ENCODE data around the gene ASPG. TPM values are rescaled to one million over a fixed set of nuclear protein-coding genes. Genes with fewer than 3 reads are reported as not detected.

The ASPG gene
- total RNA-seq, 4 donors from 2014 or later: 26.0 to 38.5 (median 28.2) TPM

GRCh38 chr14:104094709-104095425 lies 9.4 kb downstream of the ASPG start:
- WGBS: 28% methylated on average over 5 of the region's 35 CpGs
- no peaks in the 10 kb centered on the region for H3K36me3 ChIP-seq
- H3K27ac ChIP-seq: no peak overlapping the region
- H3K4me3 ChIP-seq: no peak overlapping the region
- peaks cover 27% of the 10 kb centered on the region for H3K27me3 ChIP-seq
- peak in 1 of 2 donors; percentile 68 for DNase-seq (ENCODE audit: low spot score in 2 of 2)
- H3K9me3 ChIP-seq: no peaks in the 10 kb centered on the region
- H3K4me1 ChIP-seq: peaks cover 22% of the 10 kb centered on the region
- TF ChIP-seq CTCF (IDR thresholded peaks at IDR 0.05) (peak; percentile 61 to 94), POLR2A (IDR thresholded peaks at IDR 0.05) (no peak), POLR2AphosphoS5 (IDR thresholded peaks at IDR 0.05) (no peak)

GRCh38 chr14:104095426-104096310 lies 10.2 kb downstream of the ASPG start:
- Histone ChIP-seq H3K4me1 (peaks cover 30% of the 10 kb centered on the region), H3K4me3 (no peak overlapping the region), H3K27me3 (peaks cover 27% of the 10 kb centered on the region), H3K9me3 (no peaks in the 10 kb centered on the region), H3K36me3 (no peaks in the 10 kb centered on the region), H3K27ac (no peak overlapping the region)
- 82% methylated on average over 21 of the region's 31 CpGs for WGBS
- DNase-seq (ENCODE audit: low spot score in 2 of 2): no peak
- TF ChIP-seq EP300 (IDR thresholded peaks at IDR 0.05) (no peak), CTCF (IDR thresholded peaks at IDR 0.05) (no peak)

- DNase-seq (ENCODE audit: low spot score in 2 of 2): no peak
- TF ChIP-seq POLR2AphosphoS5 (IDR thresholded peaks at IDR 0.05) (no peak), CTCF (IDR thresholded peaks at IDR 0.05) (no peak), POLR2A (IDR thresholded peaks at IDR 0.05) (no peak), EP300 (IDR thresholded peaks at IDR 0.05) (no peak)
- Histone ChIP-seq H3K9me3 (no peaks in the 10 kb centered on the region), H3K4me1 (peaks cover 37% of the 10 kb centered on the region), H3K36me3 (no peaks in the 10 kb centered on the region), H3K4me3 (no peak overlapping the region), H3K27ac (no peak overlapping the region), H3K27me3 (peaks cover 27% of the 10 kb centered on the region)
- 86% methylated on average over 10 of the region's 14 CpGs for WGBS
Measured at GRCh38 chr14:104096318-104096717, 10.8 kb downstream of the ASPG start.

GRCh38 chr14:104096751-104097700 lies 11.5 kb downstream of the ASPG start:
- TF ChIP-seq POLR2A (IDR thresholded peaks at IDR 0.05) (no peak), EP300 (IDR thresholded peaks at IDR 0.05) (no peak), CTCF (IDR thresholded peaks at IDR 0.05) (peak in 1 of 2 donors; percentile 30), POLR2AphosphoS5 (IDR thresholded peaks at IDR 0.05) (no peak)
- peak in 1 of 2 donors; percentile 56 for DNase-seq (ENCODE audit: low spot score in 2 of 2)
- Histone ChIP-seq H3K4me3 (no peak overlapping the region), H3K27ac (no peak overlapping the region), H3K9me3 (no peaks in the 10 kb centered on the region), H3K36me3 (no peaks in the 10 kb centered on the region), H3K4me1 (peaks cover 44% of the 10 kb centered on the region), H3K27me3 (peaks cover 27% of the 10 kb centered on the region)
- 75% methylated on average over 19 of the region's 25 CpGs for WGBS
